GM23338 (cell line): ENCODE measurements around the gene IL26. TPM values are rescaled to one million over a fixed set of nuclear protein-coding genes. Genes with fewer than 3 reads are reported as not detected.

Experiments used
- ATAC-seq: fragments of 200-7000 bp; cut with Tn5 transposase; 3 replicates; pipeline ENCODE4 v1.9.1; 2020
- DNase-seq: peaks from one replicate; pipeline ENCODE4 v3.0.0-alpha.2; 2015; ENCODE audit warnings: low spot score
- H2AFZ ChIP-seq: fragments of 200-600 bp; sonication (generic); 2 replicates; pipeline ENCODE4 v1.8.0; 2016; ENCODE audit warnings: antibody characterized with exemption, mild to moderate bottlenecking, moderate library complexity
- H3F3A ChIP-seq: fragments of 200-600 bp; sonication (generic); replicated peaks from 2 replicates; pipeline ENCODE4 v1.8.0; 2017; ENCODE audit warnings: antibody characterized with exemption, mixed run types, low read depth
- H3K27ac ChIP-seq: fragments of 200-600 bp; sonication (generic); 2 replicates; pipeline ENCODE4 v1.6.1; 2016; ENCODE audit warnings: low read depth
- H3K27me3 ChIP-seq: fragments of 200-600 bp; sonication (generic); 2 replicates; pipeline ENCODE4 v1.8.0; 2016; ENCODE audit warnings: mild to moderate bottlenecking, mixed run types, moderate library complexity; ENCODE audit not compliant: insufficient read depth
- H3K36me3 ChIP-seq: fragments of 200-600 bp; sonication (generic); 2 replicates; pipeline ENCODE4 v1.8.0; 2016; ENCODE audit warnings: mild to moderate bottlenecking; ENCODE audit not compliant: insufficient read depth
- H3K4me1 ChIP-seq: fragments of 200-600 bp; sonication (generic); 2 replicates; pipeline ENCODE4 v1.8.0; 2016; ENCODE audit warnings: mild to moderate bottlenecking, moderate library complexity; ENCODE audit not compliant: insufficient read depth
- H3K4me2 ChIP-seq: fragments of 200-600 bp; sonication (generic); 2 replicates; pipeline ENCODE4 v1.7.1; 2017; ENCODE audit warnings: mixed run types
- H3K4me3 ChIP-seq: fragments of 200-600 bp; sonication (generic); 2 replicates; pipeline ENCODE4 v1.6.1; 2016; ENCODE audit warnings: mixed run types
- H3K79me2 ChIP-seq: fragments of 200-600 bp; sonication (generic); replicated peaks from 2 replicates; pipeline ENCODE4 v1.8.0; 2017; ENCODE audit warnings: mild to moderate bottlenecking; ENCODE audit not compliant: insufficient read depth
- H3K9me2 ChIP-seq: fragments of 200-600 bp; sonication (generic); 2 replicates; pipeline ENCODE4 v1.8.0; 2017; ENCODE audit not compliant: insufficient read depth
- H4K20me1 ChIP-seq: fragments of 200-600 bp; sonication (generic); replicated peaks from 2 replicates; pipeline ENCODE4 v1.8.0; 2017; ENCODE audit warnings: mild to moderate bottlenecking; ENCODE audit not compliant: insufficient read depth
- H3K27ac Mint-ChIP-seq: 2 replicates; pipeline ENCODE4 v1.8.0; 2020; ENCODE audit warnings: inconsistent platforms, mild to moderate bottlenecking, moderate library complexity, mixed read lengths
- H3K27me3 Mint-ChIP-seq: 3 replicates; pipeline ENCODE4 v1.8.0; 2022; ENCODE audit warnings: low read depth, mild to moderate bottlenecking, moderate library complexity, mixed read lengths, inconsistent platforms; ENCODE audit not compliant: insufficient read depth, poor library complexity
- H3K36me3 Mint-ChIP-seq: 3 replicates; pipeline ENCODE4 v1.8.0; 2021; ENCODE audit warnings: low read depth, mild to moderate bottlenecking, inconsistent platforms, moderate library complexity, mixed read lengths
- H3K4me1 Mint-ChIP-seq: 3 replicates; pipeline ENCODE4 v1.8.0; 2020; ENCODE audit warnings: mild to moderate bottlenecking, inconsistent platforms, mixed read lengths
- H3K4me3 Mint-ChIP-seq: 3 replicates; pipeline ENCODE4 v1.8.0; 2021; ENCODE audit warnings: moderate library complexity, mild to moderate bottlenecking, inconsistent platforms, mixed read lengths
- H3K9me3 Mint-ChIP-seq: 3 replicates; pipeline ENCODE4 v1.8.0; 2020; ENCODE audit warnings: moderate library complexity, mild to moderate bottlenecking, inconsistent platforms, mixed read lengths
- CREB1 ChIP-seq: fragments of 250-450 bp; sonication (Bioruptor Pico); IDR thresholded peaks from 2 replicates; pipeline ENCODE4 v1.5.0; 2020; ENCODE audit warnings: low read depth, mild to moderate bottlenecking, moderate library complexity
- EZH2 ChIP-seq: fragments of 200-600 bp; sonication (generic); IDR thresholded peaks from one replicate; pipeline ENCODE4 v1.8.0; 2017; ENCODE audit warnings: antibody characterized with exemption, mild to moderate bottlenecking, low read depth; ENCODE audit not compliant: unreplicated experiment
- JUNB ChIP-seq: IDR thresholded peaks from one replicate; pipeline ENCODE4 v1.6.1; 2016; ENCODE audit warnings: antibody characterized with exemption; ENCODE audit not compliant: unreplicated experiment
- NANOG ChIP-seq: IDR thresholded peaks from 2 replicates; pipeline ENCODE4 v1.6.1; 2016; ENCODE audit warnings: antibody characterized with exemption, borderline replicate concordance
- ZNF114 ChIP-seq: fragments of 250-450 bp; sonication (Bioruptor Pico); IDR thresholded peaks from 2 replicates; pipeline ENCODE4 v1.5.0; 2020; ENCODE audit warnings: mild to moderate bottlenecking, moderate library complexity
- ZNF331 ChIP-seq: fragments of 250-450 bp; sonication (Bioruptor Pico); IDR thresholded peaks from 2 replicates; pipeline ENCODE4 v1.5.0; 2020; ENCODE audit warnings: low read depth, mild to moderate bottlenecking, moderate library complexity
- polyA plus RNA-seq: library from polyadenylated mRNA; unstranded; fragments of >200 nt; fragmentation: Nextera tagmentation; extraction: Ambion mirVana; gene quantifications from 2 replicates; pipeline ENCODE4 v1.2.1, GENCODE V29; 2016
- total RNA-seq: library from RNA; depleted of rRNA; stranded (reverse); fragments of >200 nt; shearing (Covaris generic); gene quantifications from 2 replicates; pipeline ENCODE4 v1.2.3, GENCODE V29; 2014
- TF ChIP-seq, protein P1 (sequence below): IDR thresholded peaks from one replicate; pipeline ENCODE4 v1.6.1; 2018; ENCODE audit warnings: antibody characterized with exemption; ENCODE audit not compliant: unreplicated experiment
- TF ChIP-seq, protein P2 (sequence below): IDR thresholded peaks from 2 replicates; pipeline ENCODE4 v1.6.1; 2016; ENCODE audit warnings: antibody characterized with exemption

The IL26 gene
- total and polyA plus RNA-seq, 2 experiments from 2014 or later = not detected

DNA sequence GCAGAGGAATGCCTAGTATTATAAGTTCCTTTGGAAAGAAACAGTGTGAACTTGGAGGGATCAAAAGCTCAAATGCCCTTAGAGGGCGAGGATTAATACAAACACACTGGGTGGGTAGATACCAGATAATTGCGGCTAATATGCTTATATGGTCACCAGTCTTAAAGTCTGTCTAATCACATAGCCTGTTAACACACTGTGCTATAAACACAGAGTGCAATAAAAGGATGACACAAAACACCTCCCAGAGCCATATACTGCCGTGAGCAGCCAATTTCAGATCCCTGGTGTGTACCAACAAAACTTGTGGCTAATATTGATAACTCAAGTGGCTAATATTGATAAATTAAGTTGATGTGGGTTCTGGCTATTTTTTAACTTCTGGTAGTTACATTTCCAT, 1.7 kb upstream of the IL26 start (continued):
- no peak for TF ChIP-seq EZH2
- no peak for TF ChIP-seq ZNF114 (CRISPR knock-in tag)
- TF ChIP-seq, protein P1, sequence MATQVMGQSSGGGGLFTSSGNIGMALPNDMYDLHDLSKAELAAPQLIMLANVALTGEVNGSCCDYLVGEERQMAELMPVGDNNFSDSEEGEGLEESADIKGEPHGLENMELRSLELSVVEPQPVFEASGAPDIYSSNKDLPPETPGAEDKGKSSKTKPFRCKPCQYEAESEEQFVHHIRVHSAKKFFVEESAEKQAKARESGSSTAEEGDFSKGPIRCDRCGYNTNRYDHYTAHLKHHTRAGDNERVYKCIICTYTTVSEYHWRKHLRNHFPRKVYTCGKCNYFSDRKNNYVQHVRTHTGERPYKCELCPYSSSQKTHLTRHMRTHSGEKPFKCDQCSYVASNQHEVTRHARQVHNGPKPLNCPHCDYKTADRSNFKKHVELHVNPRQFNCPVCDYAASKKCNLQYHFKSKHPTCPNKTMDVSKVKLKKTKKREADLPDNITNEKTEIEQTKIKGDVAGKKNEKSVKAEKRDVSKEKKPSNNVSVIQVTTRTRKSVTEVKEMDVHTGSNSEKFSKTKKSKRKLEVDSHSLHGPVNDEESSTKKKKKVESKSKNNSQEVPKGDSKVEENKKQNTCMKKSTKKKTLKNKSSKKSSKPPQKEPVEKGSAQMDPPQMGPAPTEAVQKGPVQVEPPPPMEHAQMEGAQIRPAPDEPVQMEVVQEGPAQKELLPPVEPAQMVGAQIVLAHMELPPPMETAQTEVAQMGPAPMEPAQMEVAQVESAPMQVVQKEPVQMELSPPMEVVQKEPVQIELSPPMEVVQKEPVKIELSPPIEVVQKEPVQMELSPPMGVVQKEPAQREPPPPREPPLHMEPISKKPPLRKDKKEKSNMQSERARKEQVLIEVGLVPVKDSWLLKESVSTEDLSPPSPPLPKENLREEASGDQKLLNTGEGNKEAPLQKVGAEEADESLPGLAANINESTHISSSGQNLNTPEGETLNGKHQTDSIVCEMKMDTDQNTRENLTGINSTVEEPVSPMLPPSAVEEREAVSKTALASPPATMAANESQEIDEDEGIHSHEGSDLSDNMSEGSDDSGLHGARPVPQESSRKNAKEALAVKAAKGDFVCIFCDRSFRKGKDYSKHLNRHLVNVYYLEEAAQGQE = no peak
- TF ChIP-seq JUNB = no peak
- no peak for TF ChIP-seq CREB1
- no peak for TF ChIP-seq NANOG

DNA sequence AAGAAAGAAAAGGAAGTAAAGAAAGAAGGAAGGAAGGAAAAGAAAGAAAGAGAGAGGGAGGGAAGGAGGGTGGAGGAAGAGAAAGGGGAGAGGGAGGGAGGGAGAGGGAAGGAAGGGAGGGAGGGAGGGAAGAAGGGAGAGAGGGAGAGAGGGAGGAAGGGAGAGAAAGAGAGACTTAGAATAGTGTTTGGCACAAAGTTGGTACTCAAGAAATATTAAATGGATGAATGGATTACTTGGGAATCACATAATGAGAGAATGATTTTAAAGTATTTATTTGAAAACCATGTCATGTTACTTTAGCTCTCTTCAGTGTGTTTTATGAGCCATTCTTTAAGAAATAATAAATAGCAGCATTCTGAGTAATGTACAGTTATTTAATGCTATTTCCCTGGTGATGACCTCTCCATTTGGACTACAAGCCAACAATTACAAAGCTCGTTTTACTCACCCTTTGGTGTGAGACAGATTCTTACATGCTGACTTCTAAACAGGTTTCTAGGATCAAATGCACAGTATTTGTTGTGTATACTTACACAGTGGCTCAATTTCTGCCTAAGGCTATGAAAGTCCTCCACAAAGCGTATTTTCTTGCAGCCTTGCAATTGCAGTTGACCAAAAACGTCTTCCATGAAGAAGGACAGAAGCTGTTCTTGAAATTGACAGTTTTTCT, 861 bp downstream of the IL26 start:
- no peaks in the 10 kb centered on the region for H3K36me3 Mint-ChIP-seq
- no peak overlapping the region for H2AFZ ChIP-seq

More for the DNA sequence above, 861 bp downstream of the IL26 start:
- H3K27me3 Mint-ChIP-seq = no peaks in the 10 kb centered on the region
- H3K4me1 ChIP-seq = no peaks in the 10 kb centered on the region
- TF ChIP-seq EZH2 = no peak
- no peak for TF ChIP-seq JUNB
- TF ChIP-seq CREB1 = no peak
- TF ChIP-seq, protein P1 = no peak
- no peak for TF ChIP-seq ZNF331 (CRISPR knock-in tag)
- no peak for TF ChIP-seq NANOG
- TF ChIP-seq, protein P2, sequence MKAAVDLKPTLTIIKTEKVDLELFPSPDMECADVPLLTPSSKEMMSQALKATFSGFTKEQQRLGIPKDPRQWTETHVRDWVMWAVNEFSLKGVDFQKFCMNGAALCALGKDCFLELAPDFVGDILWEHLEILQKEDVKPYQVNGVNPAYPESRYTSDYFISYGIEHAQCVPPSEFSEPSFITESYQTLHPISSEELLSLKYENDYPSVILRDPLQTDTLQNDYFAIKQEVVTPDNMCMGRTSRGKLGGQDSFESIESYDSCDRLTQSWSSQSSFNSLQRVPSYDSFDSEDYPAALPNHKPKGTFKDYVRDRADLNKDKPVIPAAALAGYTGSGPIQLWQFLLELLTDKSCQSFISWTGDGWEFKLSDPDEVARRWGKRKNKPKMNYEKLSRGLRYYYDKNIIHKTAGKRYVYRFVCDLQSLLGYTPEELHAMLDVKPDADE = no peak
- no peaks in the 10 kb centered on the region for H3K27me3 ChIP-seq
- H3K36me3 ChIP-seq = no peaks in the 10 kb centered on the region
- H3K27ac ChIP-seq = no peak overlapping the region
- H3K9me2 ChIP-seq = no peaks in the 10 kb centered on the region
- H3K4me3 Mint-ChIP-seq = no peak overlapping the region
- no peak overlapping the region for H3K27ac Mint-ChIP-seq
- no peak overlapping the region for H3K4me3 ChIP-seq
- DNase-seq (no peak), ATAC-seq (no peak)
- H3K79me2 ChIP-seq = no peaks in the 10 kb centered on the region
- no peaks in the 10 kb centered on the region for H4K20me1 ChIP-seq
- no peak overlapping the region for H3K4me2 ChIP-seq
- no peaks in the 10 kb centered on the region for H3F3A ChIP-seq
- peaks cover 10% of the 10 kb centered on the region; the same call in 2 of the 3 replicates for H3K4me1 Mint-ChIP-seq
- H3K9me3 Mint-ChIP-seq = no peaks in the 10 kb centered on the region
